GM18870 (cell line): ENCODE results near the gene SPEF2.

Experiments
- ATAC-seq: cut with Tn5 transposase; IDR thresholded peaks from one replicate; pipeline ENCODE4 v1.9.1; 2021; ENCODE audit warnings: moderate library complexity; ENCODE audit not compliant: unreplicated experiment

SPEF2 gene

GRCh38 chr5:35617435-35618303 is at the start of gene SPEF2:
SPEF2 (plus strand) TSS chr5:35617863; CDS start chr5:35617998, 135 bp downstream.
- ATAC-seq, result peak; percentile 88

GRCh38 chr5:35575578-35575977 is 42.1 kb upstream of the SPEF2 start:
- ATAC-seq, result no peak

- ATAC-seq, result no peak
Observed at GRCh38 chr5:35587419-35587818, 30.2 kb upstream of the SPEF2 start.

- ATAC-seq, result no peak
Observed at GRCh38 chr5:35593338-35593737, 24.3 kb upstream of the SPEF2 start.

- no peak for ATAC-seq
Observed at GRCh38 chr5:35598707-35599370, 18.8 kb upstream of the SPEF2 start.

GRCh38 chr5:35600591-35600990 is 17.1 kb upstream of the SPEF2 start:
- ATAC-seq, result no peak

GRCh38 chr5:35608881-35609779 is 8.5 kb upstream of the SPEF2 start:
- no peak for ATAC-seq

GRCh38 chr5:35617060-35617434 is 616 bp upstream of the SPEF2 start:
- no peak for ATAC-seq

- no peak for ATAC-seq
Observed at GRCh38 chr5:35618304-35618636, 607 bp downstream of the SPEF2 start.

- no peak for ATAC-seq
Observed at GRCh38 chr5:35618781-35619180, 1.1 kb downstream of the SPEF2 start.

GRCh38 chr5:35622974-35623373 is 5.3 kb downstream of the SPEF2 start:
- ATAC-seq, result no peak

GRCh38 chr5:35623991-35624390 is 6.3 kb downstream of the SPEF2 start:
- no peak for ATAC-seq

- no peak for ATAC-seq
Observed at GRCh38 chr5:35626108-35626507, 8.4 kb downstream of the SPEF2 start.

GRCh38 chr5:35626553-35626952 is 8.9 kb downstream of the SPEF2 start:
- ATAC-seq, result no peak

GRCh38 chr5:35634326-35634725 is 16.7 kb downstream of the SPEF2 start:
- no peak for ATAC-seq

- ATAC-seq, result no peak
Observed at GRCh38 chr5:35640623-35641022, 23.0 kb downstream of the SPEF2 start.

GRCh38 chr5:35644543-35644942 is 26.9 kb downstream of the SPEF2 start:
- ATAC-seq, result no peak

GRCh38 chr5:35647128-35647527 is 29.5 kb downstream of the SPEF2 start:
- ATAC-seq, result no peak

GRCh38 chr5:35647712-35648111 is 30.0 kb downstream of the SPEF2 start:
- ATAC-seq, result no peak

- no peak for ATAC-seq
Observed at GRCh38 chr5:35651002-35651756, 33.5 kb downstream of the SPEF2 start.

GRCh38 chr5:35656721-35657120 is 39.1 kb downstream of the SPEF2 start:
- ATAC-seq, result no peak
